GM21526 (cell line): ENCODE results near the gene TMTC1.

Experiments used
- ATAC-seq: cut with Tn5 transposase; IDR thresholded peaks from one replicate; pipeline ENCODE4 v1.9.1; 2021; ENCODE audit warnings: moderate library complexity; ENCODE audit not compliant: unreplicated experiment, low FRiP score

TMTC1 gene

DNA sequence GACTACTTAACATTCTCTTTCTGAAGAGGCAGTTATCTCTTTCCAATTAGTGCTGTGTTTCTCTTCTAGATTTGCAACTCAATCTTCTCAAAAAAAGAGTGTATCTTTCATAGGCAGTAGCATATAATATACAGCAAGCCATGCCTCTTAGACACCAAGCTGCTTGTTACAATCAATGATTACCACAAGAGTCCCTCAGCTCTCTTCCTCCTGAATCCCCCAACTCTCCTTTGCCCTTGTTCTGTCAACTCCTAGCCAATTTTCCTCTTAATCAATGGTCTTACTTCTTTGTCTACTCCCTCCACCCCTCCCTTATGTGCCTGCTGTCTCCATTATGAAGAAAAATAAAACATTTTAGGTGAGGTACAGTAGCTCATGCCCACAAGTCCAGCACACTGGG lies 2.6 kb downstream of the TMTC1 start:
- no peak for ATAC-seq

DNA sequence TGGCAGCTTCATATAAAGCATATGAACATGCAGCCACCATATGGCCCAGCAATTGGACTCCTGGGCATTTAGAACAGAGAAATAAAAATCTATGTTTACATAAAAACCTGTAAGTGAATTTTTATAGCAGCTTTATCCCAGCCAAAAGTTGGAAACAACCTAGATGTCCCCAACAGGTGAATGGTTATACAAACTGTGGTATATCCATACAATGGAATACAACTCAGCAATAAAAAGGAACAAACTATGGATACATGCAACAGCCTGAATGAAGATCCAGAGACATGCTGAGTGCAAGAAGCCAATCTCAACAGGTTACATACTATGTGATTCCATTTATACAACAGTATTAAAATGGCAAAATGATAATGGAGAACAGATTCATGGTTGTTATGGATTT lies 3.7 kb downstream of the TMTC1 start:
- no peak for ATAC-seq

DNA sequence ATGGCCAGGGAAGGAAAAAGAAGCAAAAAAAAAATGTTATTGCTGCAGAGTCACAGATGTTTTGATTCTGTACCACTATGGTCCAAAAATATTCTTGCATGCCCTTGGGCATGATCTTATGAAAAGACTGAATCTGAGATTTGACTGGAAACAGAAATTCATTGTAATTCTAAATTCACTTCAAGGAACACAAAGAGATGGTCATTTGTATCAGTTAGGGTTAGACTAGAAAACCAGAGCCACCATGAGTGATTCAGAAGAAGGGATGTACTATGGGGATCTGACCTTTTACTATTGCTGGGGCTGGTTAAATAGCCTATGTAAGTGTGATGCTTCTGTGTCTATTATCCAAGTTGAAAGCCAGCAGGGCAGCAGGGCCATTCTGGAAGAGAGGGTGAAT lies 5.2 kb downstream of the TMTC1 start:
- ATAC-seq: no peak

GRCh38 chr12:29773076-29773475 lies 10.7 kb downstream of the TMTC1 start:
- ATAC-seq: no peak

DNA sequence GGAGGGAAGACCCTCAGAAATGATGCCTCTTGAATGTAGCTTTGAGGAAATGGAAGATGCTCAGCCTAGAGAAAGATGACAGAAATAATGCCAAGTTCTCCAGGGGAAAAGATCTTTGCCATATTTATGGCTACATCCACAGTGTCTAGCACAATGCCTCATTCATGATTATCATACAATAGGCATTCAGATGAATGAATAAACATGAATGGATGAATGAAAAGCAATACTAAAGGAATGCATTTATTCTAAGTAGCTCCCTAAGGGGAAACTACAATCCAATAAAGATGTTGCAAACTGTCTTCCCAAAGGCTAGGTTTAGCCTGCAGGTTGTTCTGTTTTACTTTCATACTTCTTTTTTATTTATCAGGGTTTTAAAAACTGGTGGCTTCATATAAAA lies 12.0 kb downstream of the TMTC1 start:
- ATAC-seq: no peak

- ATAC-seq: no peak
Observed at GRCh38 chr12:29771165-29771564, 12.6 kb downstream of the TMTC1 start.

- no peak for ATAC-seq
Observed at GRCh38 chr12:29769162-29769858, 14.4 kb downstream of the TMTC1 start.

- ATAC-seq: no peak
Observed at GRCh38 chr12:29768372-29768771, 15.4 kb downstream of the TMTC1 start.

DNA sequence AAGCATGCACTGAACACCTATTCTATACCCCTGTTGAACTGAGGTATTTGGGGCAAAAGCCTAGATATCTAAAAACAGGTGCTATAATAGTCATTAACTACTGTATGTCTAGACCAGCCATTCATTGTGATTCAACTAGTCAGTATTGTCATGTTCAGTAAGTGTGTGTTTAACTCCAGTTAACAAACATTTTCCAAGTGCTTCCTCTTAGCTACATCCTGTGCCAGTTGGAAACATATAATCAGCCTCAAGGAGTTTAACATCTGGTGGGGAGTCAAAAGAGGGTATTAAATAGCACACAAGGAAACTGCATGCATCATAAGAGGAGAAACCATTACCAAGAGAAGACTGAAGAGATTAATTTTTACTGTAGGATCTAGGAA lies 20.4 kb downstream of the TMTC1 start:
- no peak for ATAC-seq

DNA sequence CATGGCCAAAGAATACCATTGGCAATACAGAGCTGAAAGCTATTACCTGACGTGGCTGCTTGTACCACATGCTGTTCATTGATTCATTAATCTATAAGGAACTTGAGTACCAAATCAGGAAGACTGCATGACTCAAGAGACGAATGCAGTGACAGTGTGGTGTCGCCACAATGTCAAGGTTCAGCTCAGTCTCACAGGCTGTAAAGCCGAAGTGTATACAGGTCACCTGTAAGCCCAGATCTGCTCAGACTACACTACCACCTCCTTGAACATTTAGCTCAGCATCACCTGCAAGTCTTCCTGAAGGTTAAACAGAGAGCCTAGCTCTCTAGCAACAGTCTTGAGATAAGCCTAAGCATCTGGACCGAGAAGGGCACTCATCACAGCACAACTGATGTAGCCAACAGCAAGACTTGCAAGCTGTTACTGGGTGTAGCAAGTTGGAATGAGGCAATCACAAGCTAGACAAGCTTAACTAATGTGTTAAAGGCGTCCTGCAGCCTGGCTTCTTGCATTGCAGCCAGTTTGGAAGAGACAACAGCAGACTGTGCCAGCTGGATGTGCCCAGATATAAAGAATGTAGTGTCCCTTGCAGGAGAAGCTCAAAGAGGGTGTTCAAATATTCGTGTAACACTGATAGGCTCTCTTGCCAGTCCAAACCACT lies 21.0 kb downstream of the TMTC1 start:
- no peak for ATAC-seq

- no peak for ATAC-seq
Observed at GRCh38 chr12:29759950-29760349, 23.8 kb downstream of the TMTC1 start.

- ATAC-seq: no peak
Observed at GRCh38 chr12:29756741-29757390, 26.9 kb downstream of the TMTC1 start.

GRCh38 chr12:29754235-29755189 lies 29.2 kb downstream of the TMTC1 start:
- ATAC-seq: no peak

GRCh38 chr12:29752121-29752520 lies 31.6 kb downstream of the TMTC1 start:
- no peak for ATAC-seq

DNA sequence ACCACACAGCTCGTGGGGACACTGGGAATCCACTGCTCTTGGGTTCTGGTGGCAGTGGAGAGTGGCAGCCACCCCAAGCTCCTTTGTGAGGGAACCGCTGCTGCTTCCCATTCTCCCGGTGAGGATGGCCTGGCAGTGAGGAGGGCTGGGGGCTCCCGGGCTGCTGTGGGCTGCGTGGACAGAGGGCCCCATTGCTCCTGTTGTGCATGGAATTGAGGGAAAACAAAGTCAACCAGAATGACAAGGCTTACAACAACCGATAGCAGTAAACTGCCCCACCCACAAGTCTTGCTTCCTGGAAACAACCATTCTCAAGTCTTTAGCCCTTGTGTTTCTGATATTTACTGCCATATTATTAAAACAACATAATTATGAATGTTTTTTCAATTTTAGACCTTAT lies 32.1 kb downstream of the TMTC1 start:
- ATAC-seq: no peak

DNA sequence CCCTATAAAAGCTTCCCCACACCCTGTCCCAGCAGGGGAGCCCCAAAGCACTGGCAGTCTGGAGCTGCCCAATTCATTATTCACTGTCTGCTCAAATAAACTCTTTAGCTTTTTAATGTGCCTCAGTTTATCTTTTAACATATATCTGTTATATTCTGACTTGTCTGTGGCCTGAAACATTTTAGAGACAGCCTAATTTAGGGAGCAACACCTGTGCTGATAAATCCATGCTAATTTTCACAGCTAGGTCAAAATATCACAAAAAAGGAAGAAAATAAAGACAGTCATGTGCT lies 32.9 kb downstream of the TMTC1 start:
- no peak for ATAC-seq

GRCh38 chr12:29750131-29750927 lies 33.4 kb downstream of the TMTC1 start:
- peak; percentile 72 for ATAC-seq

DNA sequence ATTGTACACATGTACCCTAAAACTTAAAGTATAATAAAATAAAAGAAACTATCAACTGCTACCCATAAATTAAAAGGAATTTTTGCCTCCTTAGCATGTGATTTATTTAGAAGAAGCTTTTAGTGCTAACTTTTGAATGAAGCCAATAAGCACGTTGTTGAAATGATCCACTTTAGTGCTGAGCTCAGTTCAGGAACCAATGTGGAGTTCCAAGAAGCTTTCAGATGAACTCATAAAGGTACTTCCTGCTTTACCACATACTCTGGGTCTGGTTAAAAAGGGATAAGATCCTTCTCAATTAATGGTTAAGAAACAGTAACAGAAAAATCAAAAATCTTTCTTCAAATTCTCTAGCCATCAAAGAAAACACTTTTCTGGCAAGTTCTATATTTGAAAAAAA lies 39.4 kb downstream of the TMTC1 start:
- no peak for ATAC-seq

GRCh38 chr12:29743801-29744200 lies 39.9 kb downstream of the TMTC1 start:
- no peak for ATAC-seq

DNA sequence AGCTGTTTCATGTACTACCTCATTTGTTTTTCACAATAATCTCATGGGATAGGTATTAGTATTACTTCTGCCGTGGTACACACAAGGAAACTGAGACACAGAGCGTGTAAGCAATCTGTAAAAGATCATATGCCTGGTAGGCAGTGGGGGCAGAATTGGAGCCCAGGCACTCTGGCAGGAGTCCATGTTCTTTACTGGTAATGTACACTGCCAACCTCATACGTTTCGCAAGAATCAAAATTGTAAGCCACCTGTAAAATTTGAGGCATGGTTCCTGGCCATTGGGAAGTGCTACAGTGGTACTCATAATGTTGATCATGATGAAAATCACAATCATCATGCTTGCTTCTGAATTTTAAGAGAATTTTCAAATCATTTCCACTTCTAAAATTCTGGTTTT lies 40.7 kb downstream of the TMTC1 start:
- no peak for ATAC-seq
